ENCODE results near the gene NANS.
"Not testable (repeated sequence)": the region's sequence is repeated elsewhere in the genome, so short reads cannot be mapped to it uniquely, and the experiment has no call there.

The NANS gene

GRCh38 chr9:98070704-98071103 is 14.2 kb downstream of the NANS start:
- DNase-seq: no peak
- in situ Hi-C loops (cut with MboI; ENCODE audit: low pct_unique_long_range_greater_than_20kb, low sequenced_read_pairs): no loop called here

- in situ Hi-C loops (cut with MboI; ENCODE audit: low pct_unique_long_range_greater_than_20kb, low sequenced_read_pairs): no loop called here
- DNase-seq: no peak
Measured at GRCh38 chr9:98071737-98072136, 15.2 kb downstream of the NANS start.

- in situ Hi-C loops (cut with MboI; ENCODE audit: low pct_unique_long_range_greater_than_20kb, low sequenced_read_pairs): no loop called here
- peak; percentile 73 for DNase-seq
Measured at GRCh38 chr9:98074115-98074990, 17.8 kb downstream of the NANS start.

GRCh38 chr9:98075332-98075805 is 18.8 kb downstream of the NANS start:
- DNase-seq: peak; percentile 17
- in situ Hi-C loops (cut with MboI; ENCODE audit: low pct_unique_long_range_greater_than_20kb, low sequenced_read_pairs): no loop called here

GRCh38 chr9:98076514-98076890 is 20.0 kb downstream of the NANS start:
- DNase-seq; in situ Hi-C loops (cut with MboI; ENCODE audit: low pct_unique_long_range_greater_than_20kb, low sequenced_read_pairs): not testable (repeated sequence)

GRCh38 chr9:98078895-98079294 is 22.4 kb downstream of the NANS start:
- no peak for DNase-seq
- in situ Hi-C loops (cut with MboI; ENCODE audit: low pct_unique_long_range_greater_than_20kb, low sequenced_read_pairs): no loop called here

DNA sequence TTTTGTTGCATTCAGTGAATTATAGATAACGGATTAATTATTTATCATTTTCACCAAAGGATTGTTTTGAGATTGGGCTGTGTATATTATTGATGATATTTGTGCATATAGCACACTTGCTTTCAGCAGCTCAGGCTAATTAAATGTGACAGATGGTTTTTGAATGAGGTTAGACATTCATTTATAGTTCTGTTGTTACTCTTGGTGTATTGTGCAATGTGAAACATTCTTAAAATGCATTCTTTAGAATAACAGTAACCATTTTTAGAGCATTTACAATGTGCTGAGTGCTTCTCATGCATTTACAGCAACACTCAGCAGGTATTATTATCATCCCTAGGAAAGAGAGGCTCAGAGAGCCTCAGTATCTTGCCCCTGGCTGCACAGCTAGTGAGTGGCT is 23.8 kb downstream of the NANS start:
- no peak for DNase-seq

GRCh38 chr9:98080780-98081179 is 24.2 kb downstream of the NANS start:
- in situ Hi-C loops (cut with MboI; ENCODE audit: low pct_unique_long_range_greater_than_20kb, low sequenced_read_pairs): no loop called here
- DNase-seq: no peak

More for the DNA sequence above, 23.8 kb downstream of the NANS start:
- in situ Hi-C loops (cut with MboI; ENCODE audit: low pct_unique_long_range_greater_than_20kb, low sequenced_read_pairs): no loop called here

DNA sequence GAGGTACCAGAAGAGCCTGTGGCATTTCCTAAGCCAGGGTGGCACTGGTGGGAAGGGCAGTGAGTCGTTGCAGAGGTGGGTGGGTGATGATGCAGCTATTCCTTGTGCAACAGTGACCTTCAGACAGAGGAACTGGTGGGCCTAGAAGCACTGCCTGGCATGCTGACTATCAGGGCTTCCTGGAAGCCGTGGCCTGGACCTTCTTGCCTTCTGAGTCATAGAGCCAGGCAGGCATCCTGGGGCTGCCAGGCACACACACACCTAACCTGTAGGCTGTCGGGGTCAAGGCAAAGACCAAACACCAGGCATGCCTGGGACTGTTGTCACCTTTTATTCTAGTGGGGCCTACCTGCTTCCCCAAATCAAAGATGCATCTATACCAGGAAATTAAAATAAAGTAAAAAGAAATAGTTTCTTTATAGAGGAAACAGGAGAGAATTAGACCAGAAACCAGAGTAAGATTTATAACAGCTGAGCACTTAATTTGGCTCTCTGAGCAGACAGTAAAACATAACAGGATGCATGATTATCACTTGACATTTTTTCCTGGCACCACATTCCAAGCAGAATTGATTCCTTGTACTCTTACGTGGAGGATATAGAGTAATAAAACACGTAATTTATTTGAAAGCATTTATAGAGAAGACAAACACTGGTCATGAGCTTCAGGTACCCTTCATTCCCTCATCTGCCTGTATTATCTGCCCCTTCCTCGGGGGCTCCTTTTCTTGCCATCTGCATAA is 25.1 kb downstream of the NANS start:
- no peak for DNase-seq

DNA sequence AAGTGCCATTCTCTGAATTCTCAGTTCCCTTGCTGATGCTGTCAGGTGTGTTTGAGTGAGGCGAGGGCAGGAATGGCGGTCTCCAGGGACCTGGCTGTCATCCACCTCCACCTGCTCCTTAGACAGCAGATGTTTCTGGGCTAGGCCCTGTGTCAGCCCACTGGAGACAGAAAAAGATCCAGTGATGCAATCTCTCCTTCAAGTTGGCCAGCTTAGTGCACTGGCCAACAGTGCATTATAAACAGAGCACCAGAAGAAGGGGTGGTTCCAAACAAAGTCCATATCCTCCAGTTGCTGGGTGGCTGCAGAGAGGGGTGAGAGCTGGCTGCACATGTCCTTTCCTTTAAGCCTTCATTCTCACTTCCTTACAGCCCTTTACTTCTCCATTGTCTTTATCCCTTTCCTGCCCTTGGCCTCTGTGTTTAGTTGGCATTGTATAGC is 26.5 kb downstream of the NANS start:
- in situ Hi-C loops (cut with MboI; ENCODE audit: low pct_unique_long_range_greater_than_20kb, low sequenced_read_pairs): no loop called here
- DNase-seq: no peak

More for the DNA sequence above, 25.1 kb downstream of the NANS start:
- in situ Hi-C loops (cut with MboI; ENCODE audit: low pct_unique_long_range_greater_than_20kb, low sequenced_read_pairs): no loop called here

GRCh38 chr9:98083566-98084183 is 27.1 kb downstream of the NANS start:
- in situ Hi-C loops (cut with MboI; ENCODE audit: low pct_unique_long_range_greater_than_20kb, low sequenced_read_pairs): no loop called here
- DNase-seq: no peak

DNA sequence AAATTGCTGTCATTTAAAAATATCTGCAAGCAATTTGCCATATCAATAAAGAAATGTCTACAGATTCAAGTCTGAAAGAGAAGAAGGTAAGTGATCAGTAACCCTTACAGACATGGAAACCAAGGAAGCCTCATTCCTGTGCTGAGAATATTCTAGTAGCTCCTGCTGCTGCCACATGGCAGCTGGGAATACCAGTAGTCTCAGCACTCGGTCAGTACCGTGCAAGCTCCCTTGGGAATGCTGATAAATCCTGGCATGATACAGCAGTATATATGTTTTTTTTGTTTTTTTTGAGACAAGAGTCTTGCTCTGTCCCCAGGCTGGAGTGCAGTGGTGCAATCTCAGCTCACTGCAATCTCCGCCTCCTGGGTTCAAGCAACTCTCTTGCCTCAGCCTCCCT is 27.9 kb downstream of the NANS start:
- DNase-seq: no peak
- in situ Hi-C loops (cut with MboI; ENCODE audit: low pct_unique_long_range_greater_than_20kb, low sequenced_read_pairs): no loop called here

DNA sequence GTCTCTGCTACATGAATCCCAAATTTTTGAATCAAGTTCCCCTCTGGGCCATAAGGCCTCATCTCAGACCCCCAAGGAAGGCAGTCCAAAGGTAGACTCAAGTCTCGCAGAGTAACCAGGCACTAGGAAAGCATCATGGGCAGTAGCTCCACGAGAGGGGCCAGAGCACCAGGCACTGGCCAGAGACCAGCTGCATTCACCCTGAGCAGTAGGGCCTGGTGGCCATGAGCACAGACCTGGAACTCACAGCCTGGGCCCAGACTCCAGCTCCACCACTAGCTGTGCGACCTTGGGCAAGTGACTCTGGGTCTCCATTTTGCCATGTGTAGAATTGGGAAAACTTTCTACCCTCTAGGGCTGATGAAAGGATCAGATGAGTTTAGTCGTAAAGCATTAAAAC is 28.5 kb downstream of the NANS start:
- in situ Hi-C loops (cut with MboI; ENCODE audit: low pct_unique_long_range_greater_than_20kb, low sequenced_read_pairs): no loop called here
- DNase-seq: no peak

GRCh38 chr9:98085944-98086343 is 29.4 kb downstream of the NANS start:
- in situ Hi-C loops (cut with MboI; ENCODE audit: low pct_unique_long_range_greater_than_20kb, low sequenced_read_pairs): no loop called here
- DNase-seq: no peak

GRCh38 chr9:98086461-98086860 is 29.9 kb downstream of the NANS start:
- DNase-seq: no peak

GRCh38 chr9:98087420-98088354 is 31.2 kb downstream of the NANS start:
- no peak for DNase-seq
- in situ Hi-C loops (cut with MboI; ENCODE audit: low pct_unique_long_range_greater_than_20kb, low sequenced_read_pairs): no loop called here

More at GRCh38 chr9:98086461-98086860, 29.9 kb downstream of the NANS start:
- in situ Hi-C loops (cut with MboI; ENCODE audit: low pct_unique_long_range_greater_than_20kb, low sequenced_read_pairs): no loop called here

DNA sequence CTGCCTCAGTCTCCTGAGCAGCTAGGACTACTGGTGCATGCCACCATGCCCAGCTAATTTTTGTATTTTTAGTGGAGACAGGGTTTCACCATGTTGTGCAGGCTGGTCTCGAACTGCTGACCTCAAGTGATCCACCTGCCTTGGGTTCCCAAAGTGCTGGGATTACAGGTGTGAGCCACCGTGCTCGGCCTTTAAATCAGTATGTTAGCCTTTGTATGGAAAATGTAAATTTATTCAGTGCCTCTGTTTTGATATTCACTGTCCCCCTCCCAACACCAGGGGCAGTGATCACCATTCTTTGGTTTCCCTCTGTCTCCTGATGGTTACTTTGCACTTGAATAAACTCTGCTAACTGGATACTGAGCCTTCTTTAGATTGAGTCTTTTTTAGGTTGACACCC is 34.1 kb downstream of the NANS start:
- in situ Hi-C loops (cut with MboI; ENCODE audit: low pct_unique_long_range_greater_than_20kb, low sequenced_read_pairs); DNase-seq: not testable (repeated sequence)

DNA sequence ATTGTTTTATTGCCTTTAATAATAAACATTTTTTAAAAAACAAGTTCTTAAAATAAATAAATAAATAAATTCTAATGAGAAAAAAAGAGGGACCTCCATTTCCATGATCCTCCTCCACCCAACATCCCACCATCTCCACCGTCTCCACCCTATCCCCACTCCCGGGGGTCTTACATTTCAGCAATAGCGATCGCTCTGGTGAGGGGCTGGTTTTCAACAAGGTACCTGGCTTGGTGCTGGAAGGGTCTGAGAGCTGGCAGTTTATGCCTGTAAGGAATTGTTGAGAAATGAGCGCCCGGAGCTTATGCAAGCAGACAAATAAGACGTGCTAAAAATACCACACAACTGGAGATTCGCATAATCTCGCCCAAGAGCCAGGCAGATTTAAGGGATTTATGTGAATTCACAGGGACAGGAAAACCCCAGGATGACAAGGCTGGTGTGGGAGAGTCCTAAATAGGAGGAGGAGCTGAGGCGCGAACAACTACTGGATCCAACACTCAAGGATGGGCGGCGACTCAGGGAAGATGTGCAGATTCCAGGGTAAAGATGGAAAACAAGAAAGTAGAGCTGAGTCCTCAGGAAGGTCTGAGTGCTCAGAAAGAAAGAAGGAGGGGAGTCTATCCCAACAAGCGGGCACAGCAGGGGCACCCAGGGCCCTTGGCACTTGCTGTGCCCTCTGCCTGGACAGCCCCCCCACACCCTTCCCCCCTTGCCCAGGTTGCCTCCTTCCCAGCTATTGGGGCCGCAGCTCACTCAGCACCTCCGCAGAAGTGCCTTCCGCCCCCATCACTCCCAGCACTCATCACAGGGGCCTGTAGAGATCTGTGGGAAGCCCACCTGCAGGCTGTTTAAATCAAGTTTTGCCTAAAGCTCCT is 35.4 kb downstream of the NANS start:
- DNase-seq: no peak
- in situ Hi-C loops (cut with MboI; ENCODE audit: low pct_unique_long_range_greater_than_20kb, low sequenced_read_pairs): no loop called here
